ENCODE measurements around the gene MGAT5B.

MGAT5B gene

GRCh38 chr17:76924345-76925342 lies 56.4 kb downstream of the MGAT5B start:
- Histone ChIP-seq H3K4me3 (ENCODE audit: low read length) (no peak overlapping the region), H3K9me3 (ENCODE audit: control insufficient read depth, low read depth, low read length) (no peaks in the 10 kb centered on the region), H3K36me3 (ENCODE audit: control insufficient read depth, low read depth, low read length) (no peaks in the 10 kb centered on the region), H3K27me3 (ENCODE audit: control insufficient read depth, insufficient read depth, low read length) (no peaks in the 10 kb centered on the region), H3K9ac (ENCODE audit: low read length) (no peak overlapping the region), H3K4me1 (ENCODE audit: control insufficient read depth, low read depth, low read length) (no peaks in the 10 kb centered on the region), H3K27ac (ENCODE audit: low read length) (no peak overlapping the region)

- Histone ChIP-seq H3K27ac (ENCODE audit: low read length) (no peak overlapping the region), H3K4me3 (ENCODE audit: low read length) (no peak overlapping the region), H3K9me3 (ENCODE audit: control insufficient read depth, low read depth, low read length) (no peaks in the 10 kb centered on the region), H3K9ac (ENCODE audit: low read length) (no peak overlapping the region), H3K27me3 (ENCODE audit: control insufficient read depth, insufficient read depth, low read length) (no peaks in the 10 kb centered on the region), H3K4me1 (ENCODE audit: control insufficient read depth, low read depth, low read length) (no peaks in the 10 kb centered on the region), H3K36me3 (ENCODE audit: control insufficient read depth, low read depth, low read length) (no peaks in the 10 kb centered on the region)
Observed at GRCh38 chr17:76925441-76925891, 57.3 kb downstream of the MGAT5B start.

GRCh38 chr17:76926237-76926866 lies 58.1 kb downstream of the MGAT5B start:
- Histone ChIP-seq H3K4me3 (ENCODE audit: low read length) (no peak overlapping the region), H3K4me1 (ENCODE audit: control insufficient read depth, low read depth, low read length) (no peaks in the 10 kb centered on the region), H3K27me3 (ENCODE audit: control insufficient read depth, insufficient read depth, low read length) (no peaks in the 10 kb centered on the region), H3K36me3 (ENCODE audit: control insufficient read depth, low read depth, low read length) (no peaks in the 10 kb centered on the region), H3K27ac (ENCODE audit: low read length) (no peak overlapping the region), H3K9me3 (ENCODE audit: control insufficient read depth, low read depth, low read length) (no peaks in the 10 kb centered on the region), H3K9ac (ENCODE audit: low read length) (no peak overlapping the region)

- Histone ChIP-seq H3K27me3 (ENCODE audit: control insufficient read depth, insufficient read depth, low read length) (no peaks in the 10 kb centered on the region), H3K27ac (ENCODE audit: low read length) (no peak overlapping the region), H3K4me3 (ENCODE audit: low read length) (no peak overlapping the region), H3K9ac (ENCODE audit: low read length) (no peak overlapping the region), H3K4me1 (ENCODE audit: control insufficient read depth, low read depth, low read length) (no peaks in the 10 kb centered on the region), H3K36me3 (ENCODE audit: control insufficient read depth, low read depth, low read length) (no peaks in the 10 kb centered on the region), H3K9me3 (ENCODE audit: control insufficient read depth, low read depth, low read length) (no peaks in the 10 kb centered on the region)
Observed at GRCh38 chr17:76927577-76927976, 59.4 kb downstream of the MGAT5B start.

- no peak overlapping the region for H3K9ac ChIP-seq (ENCODE audit: low read length)
- no peaks in the 10 kb centered on the region for H3K9me3 ChIP-seq (ENCODE audit: control insufficient read depth, low read depth, low read length)
- H3K4me3 ChIP-seq (ENCODE audit: low read length) = no peak overlapping the region
- no peaks in the 10 kb centered on the region for H3K27me3 ChIP-seq (ENCODE audit: control insufficient read depth, insufficient read depth, low read length)
- H3K27ac ChIP-seq (ENCODE audit: low read length) = no peak overlapping the region
- H3K36me3 ChIP-seq (ENCODE audit: control insufficient read depth, low read depth, low read length) = no peaks in the 10 kb centered on the region
- no peaks in the 10 kb centered on the region for H3K4me1 ChIP-seq (ENCODE audit: control insufficient read depth, low read depth, low read length)
Observed at GRCh38 chr17:76927982-76928381, 59.8 kb downstream of the MGAT5B start.

GRCh38 chr17:76929148-76929547 lies 60.9 kb downstream of the MGAT5B start:
- Histone ChIP-seq H3K36me3 (ENCODE audit: control insufficient read depth, low read depth, low read length) (no peaks in the 10 kb centered on the region), H3K4me3 (ENCODE audit: low read length) (no peak overlapping the region), H3K9me3 (ENCODE audit: control insufficient read depth, low read depth, low read length) (no peaks in the 10 kb centered on the region), H3K27me3 (ENCODE audit: control insufficient read depth, insufficient read depth, low read length) (no peaks in the 10 kb centered on the region), H3K27ac (ENCODE audit: low read length) (no peak overlapping the region), H3K9ac (ENCODE audit: low read length) (no peak overlapping the region), H3K4me1 (ENCODE audit: control insufficient read depth, low read depth, low read length) (no peaks in the 10 kb centered on the region)

- Histone ChIP-seq H3K4me3 (ENCODE audit: low read length) (no peak overlapping the region), H3K36me3 (ENCODE audit: control insufficient read depth, low read depth, low read length) (no peaks in the 10 kb centered on the region), H3K9me3 (ENCODE audit: control insufficient read depth, low read depth, low read length) (no peaks in the 10 kb centered on the region), H3K9ac (ENCODE audit: low read length) (no peak overlapping the region), H3K4me1 (ENCODE audit: control insufficient read depth, low read depth, low read length) (no peaks in the 10 kb centered on the region), H3K27me3 (ENCODE audit: control insufficient read depth, insufficient read depth, low read length) (no peaks in the 10 kb centered on the region), H3K27ac (ENCODE audit: low read length) (no peak overlapping the region)
Observed at GRCh38 chr17:76929601-76930000, 61.4 kb downstream of the MGAT5B start.

GRCh38 chr17:76930107-76930506 lies 61.9 kb downstream of the MGAT5B start:
- H3K36me3 ChIP-seq (ENCODE audit: control insufficient read depth, low read depth, low read length) = no peaks in the 10 kb centered on the region
- H3K4me1 ChIP-seq (ENCODE audit: control insufficient read depth, low read depth, low read length) = no peaks in the 10 kb centered on the region
- no peak overlapping the region for H3K9ac ChIP-seq (ENCODE audit: low read length)
- H3K27me3 ChIP-seq (ENCODE audit: control insufficient read depth, insufficient read depth, low read length) = no peaks in the 10 kb centered on the region
- H3K9me3 ChIP-seq (ENCODE audit: control insufficient read depth, low read depth, low read length) = no peaks in the 10 kb centered on the region
- no peak overlapping the region for H3K4me3 ChIP-seq (ENCODE audit: low read length)
- H3K27ac ChIP-seq (ENCODE audit: low read length) = no peak overlapping the region

GRCh38 chr17:76932402-76933333 lies 64.5 kb downstream of the MGAT5B start:
- no peaks in the 10 kb centered on the region for H3K9me3 ChIP-seq (ENCODE audit: control insufficient read depth, low read depth, low read length)
- no peaks in the 10 kb centered on the region for H3K36me3 ChIP-seq (ENCODE audit: control insufficient read depth, low read depth, low read length)
- no peak overlapping the region for H3K4me3 ChIP-seq (ENCODE audit: low read length)
- H3K27me3 ChIP-seq (ENCODE audit: control insufficient read depth, insufficient read depth, low read length) = no peaks in the 10 kb centered on the region
- H3K9ac ChIP-seq (ENCODE audit: low read length) = no peak overlapping the region
- H3K4me1 ChIP-seq (ENCODE audit: control insufficient read depth, low read depth, low read length) = no peaks in the 10 kb centered on the region
- no peak overlapping the region for H3K27ac ChIP-seq (ENCODE audit: low read length)

- Histone ChIP-seq H3K27me3 (ENCODE audit: control insufficient read depth, insufficient read depth, low read length) (no peaks in the 10 kb centered on the region), H3K9ac (ENCODE audit: low read length) (no peak overlapping the region), H3K27ac (ENCODE audit: low read length) (no peak overlapping the region)
Observed at GRCh38 chr17:76934561-76935320, 66.5 kb downstream of the MGAT5B start.

More at GRCh38 chr17:76934561-76935320, 66.5 kb downstream of the MGAT5B start:
- H3K4me3 ChIP-seq (ENCODE audit: low read length) = no peak overlapping the region
- H3K36me3 ChIP-seq (ENCODE audit: control insufficient read depth, low read depth, low read length) = no peaks in the 10 kb centered on the region
- H3K9me3 ChIP-seq (ENCODE audit: control insufficient read depth, low read depth, low read length) = no peaks in the 10 kb centered on the region
- H3K4me1 ChIP-seq (ENCODE audit: control insufficient read depth, low read depth, low read length) = no peaks in the 10 kb centered on the region
